Neural crest cell (in vitro differentiated cells): ENCODE data around the gene NEURL2. TPM values are rescaled to one million over a fixed set of nuclear protein-coding genes. Genes with fewer than 3 reads are reported as not detected.

Source experiments
- DNase-seq: peaks from one replicate; pipeline ENCODE4 v3.0.0; 2021; ENCODE audit warnings: low read depth, mixed read lengths, low spot score
- H3K27ac Mint-ChIP-seq: one replicate; pipeline ENCODE4 v1.8.0; 2021; ENCODE audit warnings: mild to moderate bottlenecking, mixed read lengths; ENCODE audit not compliant: unreplicated experiment
- H3K27me3 Mint-ChIP-seq: 2 replicates; pipeline ENCODE4 v1.8.0; 2021; ENCODE audit warnings: low read depth, mild to moderate bottlenecking, mixed read lengths
- H3K36me3 Mint-ChIP-seq: 2 replicates; pipeline ENCODE4 v1.8.0; 2021; ENCODE audit warnings: low read depth, mild to moderate bottlenecking, mixed read lengths
- H3K4me1 Mint-ChIP-seq: 2 replicates; pipeline ENCODE4 v1.8.0; 2021; ENCODE audit warnings: mixed read lengths
- H3K4me3 Mint-ChIP-seq: one replicate; pipeline ENCODE4 v1.8.0; 2021; ENCODE audit warnings: mild to moderate bottlenecking, mixed read lengths
- H3K9me3 Mint-ChIP-seq: 2 replicates; pipeline ENCODE4 v1.8.0; 2021; ENCODE audit warnings: mixed read lengths
- CTCF ChIP-seq: fragments of 200-600 bp; sonication (generic); conservative IDR thresholded peaks from 2 replicates; pipeline ENCODE4 v1.5.0; 2021; ENCODE audit warnings: antibody characterized with exemption, mild to moderate bottlenecking
- total RNA-seq: library from RNA; stranded (reverse); gene quantifications from 2 replicates; pipeline ENCODE4 v1.2.1, GENCODE V29; 2021

The NEURL2 gene
- total RNA-seq, 1 donor from 2014 or later = 3.5 TPM

GRCh38 chr20:45850238-45850637, 40.8 kb downstream of the NEURL2 start:
- DNase-seq = no peak
- H3K36me3 Mint-ChIP-seq = no peaks in the 10 kb centered on the region
- H3K27ac Mint-ChIP-seq = no peak overlapping the region
- no peaks in the 10 kb centered on the region for H3K9me3 Mint-ChIP-seq
- H3K4me3 Mint-ChIP-seq = no peak overlapping the region
- no peaks in the 10 kb centered on the region for H3K4me1 Mint-ChIP-seq
- H3K27me3 Mint-ChIP-seq = no peaks in the 10 kb centered on the region
- no peak for TF ChIP-seq CTCF

GRCh38 chr20:45848969-45849582, 41.9 kb downstream of the NEURL2 start:
- Mint-ChIP-seq H3K27me3 (no peaks in the 10 kb centered on the region), H3K4me1 (no peaks in the 10 kb centered on the region), H3K4me3 (no peak overlapping the region), H3K27ac (no peak overlapping the region), H3K9me3 (no peaks in the 10 kb centered on the region), H3K36me3 (peaks cover 3% of the 10 kb centered on the region)
- DNase-seq = no peak
- TF ChIP-seq CTCF = no peak

- H3K27me3 Mint-ChIP-seq = no peaks in the 10 kb centered on the region
- no peak for TF ChIP-seq CTCF
- H3K27ac Mint-ChIP-seq = no peak overlapping the region
- peaks cover 3% of the 10 kb centered on the region for H3K36me3 Mint-ChIP-seq
- no peaks in the 10 kb centered on the region for H3K9me3 Mint-ChIP-seq
- DNase-seq = no peak
- H3K4me3 Mint-ChIP-seq = no peak overlapping the region
- H3K4me1 Mint-ChIP-seq = no peaks in the 10 kb centered on the region
Measured at GRCh38 chr20:45848421-45848820, 42.6 kb downstream of the NEURL2 start.

GRCh38 chr20:45845452-45845851, 45.6 kb downstream of the NEURL2 start:
- H3K4me1 Mint-ChIP-seq = no peaks in the 10 kb centered on the region
- H3K9me3 Mint-ChIP-seq = no peaks in the 10 kb centered on the region
- peaks cover 3% of the 10 kb centered on the region for H3K36me3 Mint-ChIP-seq

GRCh38 chr20:45843506-45843905, 47.5 kb downstream of the NEURL2 start:
- DNase-seq = no peak
- H3K4me1 Mint-ChIP-seq = no peaks in the 10 kb centered on the region
- H3K36me3 Mint-ChIP-seq = peaks cover 3% of the 10 kb centered on the region
- H3K4me3 Mint-ChIP-seq = no peak overlapping the region
- H3K27ac Mint-ChIP-seq = no peak overlapping the region
- H3K27me3 Mint-ChIP-seq = no peaks in the 10 kb centered on the region
- TF ChIP-seq CTCF = no peak
- no peaks in the 10 kb centered on the region for H3K9me3 Mint-ChIP-seq

More at GRCh38 chr20:45845452-45845851, 45.6 kb downstream of the NEURL2 start:
- no peak for TF ChIP-seq CTCF
- no peak for DNase-seq
- Mint-ChIP-seq H3K27me3 (no peaks in the 10 kb centered on the region), H3K27ac (no peak overlapping the region), H3K4me3 (no peak overlapping the region)
